Jurkat, Clone E6-1 (cell line): ENCODE data around the gene GZMM. TPM values are rescaled to one million over a fixed set of nuclear protein-coding genes. Genes with fewer than 3 reads are reported as not detected.
A peak's percentile ranks its signal among the peaks of the same experiment; 100 is the strongest.

Experiments used
- DNase-seq: peaks from one replicate; pipeline ENCODE4 v3.0.0-alpha.2; 2011; ENCODE audit warnings: low read depth, low spot score
- H3K4me3 ChIP-seq: 2 replicates; pipeline ENCODE4 v1.5.1; 2011; ENCODE audit warnings: mild to moderate bottlenecking, low read length, control low read depth, moderate library complexity
- polyA plus RNA-seq: library from polyadenylated mRNA; unstranded; fragments of >200 nt; gene quantifications from one replicate; pipeline ENCODE4 v1.2.1, GENCODE V29; 2012; ENCODE audit warnings: missing spikeins; ENCODE audit not compliant: insufficient read length, insufficient read depth

The GZMM gene
- not detected for polyA plus RNA-seq

- DNase-seq, result peak; percentile 24
- H3K4me3 ChIP-seq, result no peak within 1 kb of the TSS
Observed at GRCh38 chr19:543910-544608, at the start of gene GZMM. TSS of gene GZMM (plus strand) at chr19:544053. CDS start at chr19:544072, 19 bp downstream.

GRCh38 chr19:494171-495080 is 49.4 kb upstream of the GZMM start:
- no peak overlapping the region for H3K4me3 ChIP-seq
- no peak for DNase-seq

DNA sequence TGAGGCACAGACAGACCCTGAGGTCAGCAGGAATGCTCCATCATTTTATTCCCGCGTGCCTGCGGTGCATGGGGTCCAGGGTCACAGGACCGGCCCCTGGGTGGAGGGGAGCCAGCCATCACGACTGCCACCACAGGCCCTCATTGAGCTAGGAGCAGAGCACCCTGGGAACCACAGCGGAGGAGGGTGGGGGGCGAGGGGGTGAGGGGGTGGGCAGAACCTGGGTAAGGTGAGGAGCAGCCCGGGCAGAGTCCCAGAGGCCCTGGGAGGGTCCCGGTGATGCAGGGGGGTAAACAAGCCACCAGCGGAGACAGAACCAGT is 48.8 kb upstream of the GZMM start:
- no peak for DNase-seq
- H3K4me3 ChIP-seq, result no peak overlapping the region

- no peak for DNase-seq
- no peak overlapping the region for H3K4me3 ChIP-seq
Observed at GRCh38 chr19:495402-496111, 48.3 kb upstream of the GZMM start.

DNA sequence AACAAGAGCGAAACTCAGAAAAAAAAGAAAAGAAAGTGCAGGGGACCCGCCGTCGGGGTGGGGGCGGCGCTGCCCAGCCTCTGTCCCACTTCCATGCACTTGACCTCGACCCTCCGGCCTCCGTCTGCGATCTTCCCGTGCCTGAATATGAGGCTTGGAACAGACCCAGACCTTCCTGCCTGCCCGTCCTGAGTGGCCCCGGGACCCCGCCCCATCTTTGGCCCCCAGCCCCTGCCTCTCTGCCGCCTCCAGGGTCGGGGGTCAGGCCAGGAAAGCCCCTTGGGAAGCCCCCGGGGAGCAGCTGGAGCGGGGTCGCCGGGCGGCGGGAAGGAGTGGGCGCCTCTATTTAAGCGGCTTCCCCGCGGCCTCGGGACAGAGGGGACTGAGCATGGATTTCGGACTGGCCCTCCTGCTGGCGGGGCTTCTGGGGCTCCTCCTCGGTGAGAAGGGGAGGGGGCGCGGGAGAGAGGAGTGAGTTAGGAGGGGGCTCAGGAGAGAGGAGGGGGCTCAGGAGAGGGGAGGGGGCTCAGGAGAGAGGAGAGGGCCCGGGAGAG is 47.7 kb upstream of the GZMM start, which contains the start of gene MADCAM1:
TSS of gene MADCAM1 (plus strand) at position 375 of the 554 bp plus-strand sequence. CDS start at position 389, 14 bp downstream.
- no peak for DNase-seq
- H3K4me3 ChIP-seq, result no peak within 1 kb of the TSS

- DNase-seq, result no peak
- no peak overlapping the region for H3K4me3 ChIP-seq
Observed at GRCh38 chr19:496986-497385, 46.9 kb upstream of the GZMM start.

DNA sequence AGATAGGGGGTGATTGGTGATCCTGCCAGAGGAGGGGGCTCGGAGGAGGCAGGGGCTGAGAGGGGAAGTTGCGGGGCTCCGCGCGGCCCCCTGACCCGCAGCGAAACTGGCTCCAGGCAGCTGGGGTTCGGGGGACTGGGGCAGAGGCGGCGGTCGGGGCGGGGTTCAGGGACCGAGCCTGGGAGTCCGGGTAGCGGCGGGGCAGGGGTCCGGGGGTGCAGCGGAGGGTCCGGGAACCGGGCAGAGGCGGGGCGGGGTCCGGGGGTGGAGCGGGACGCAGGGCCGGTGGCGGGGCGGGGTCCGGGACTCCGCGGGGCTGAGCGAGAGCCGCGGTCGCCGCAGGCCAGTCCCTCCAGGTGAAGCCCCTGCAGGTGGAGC is 46.4 kb upstream of the GZMM start:
- no peak for DNase-seq
- H3K4me3 ChIP-seq, result no peak overlapping the region

- DNase-seq, result no peak
- no peak overlapping the region for H3K4me3 ChIP-seq
Observed at GRCh38 chr19:497869-498510, 45.9 kb upstream of the GZMM start.

DNA sequence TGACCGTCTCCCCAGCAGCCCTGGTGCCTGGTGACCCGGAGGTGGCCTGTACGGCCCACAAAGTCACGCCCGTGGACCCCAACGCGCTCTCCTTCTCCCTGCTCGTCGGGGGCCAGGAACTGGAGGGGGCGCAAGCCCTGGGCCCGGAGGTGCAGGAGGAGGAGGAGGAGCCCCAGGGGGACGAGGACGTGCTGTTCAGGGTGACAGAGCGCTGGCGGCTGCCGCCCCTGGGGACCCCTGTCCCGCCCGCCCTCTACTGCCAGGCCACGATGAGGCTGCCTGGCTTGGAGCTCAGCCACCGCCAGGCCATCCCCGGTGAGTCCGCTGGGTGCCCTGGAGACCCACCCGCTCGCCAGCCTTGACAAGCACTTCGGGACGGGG is 45.4 kb upstream of the GZMM start:
- DNase-seq, result no peak

GRCh38 chr19:498977-499623 is 44.8 kb upstream of the GZMM start:
- no peak for DNase-seq
- H3K4me3 ChIP-seq, result no peak overlapping the region

More for the DNA sequence above, 45.4 kb upstream of the GZMM start:
- no peak overlapping the region for H3K4me3 ChIP-seq

GRCh38 chr19:501646-502045 is 42.2 kb upstream of the GZMM start:
- no peak for DNase-seq
- H3K4me3 ChIP-seq, result no peak overlapping the region

- DNase-seq, result no peak
- H3K4me3 ChIP-seq, result no peak overlapping the region
Observed at GRCh38 chr19:504616-505015, 39.2 kb upstream of the GZMM start.

DNA sequence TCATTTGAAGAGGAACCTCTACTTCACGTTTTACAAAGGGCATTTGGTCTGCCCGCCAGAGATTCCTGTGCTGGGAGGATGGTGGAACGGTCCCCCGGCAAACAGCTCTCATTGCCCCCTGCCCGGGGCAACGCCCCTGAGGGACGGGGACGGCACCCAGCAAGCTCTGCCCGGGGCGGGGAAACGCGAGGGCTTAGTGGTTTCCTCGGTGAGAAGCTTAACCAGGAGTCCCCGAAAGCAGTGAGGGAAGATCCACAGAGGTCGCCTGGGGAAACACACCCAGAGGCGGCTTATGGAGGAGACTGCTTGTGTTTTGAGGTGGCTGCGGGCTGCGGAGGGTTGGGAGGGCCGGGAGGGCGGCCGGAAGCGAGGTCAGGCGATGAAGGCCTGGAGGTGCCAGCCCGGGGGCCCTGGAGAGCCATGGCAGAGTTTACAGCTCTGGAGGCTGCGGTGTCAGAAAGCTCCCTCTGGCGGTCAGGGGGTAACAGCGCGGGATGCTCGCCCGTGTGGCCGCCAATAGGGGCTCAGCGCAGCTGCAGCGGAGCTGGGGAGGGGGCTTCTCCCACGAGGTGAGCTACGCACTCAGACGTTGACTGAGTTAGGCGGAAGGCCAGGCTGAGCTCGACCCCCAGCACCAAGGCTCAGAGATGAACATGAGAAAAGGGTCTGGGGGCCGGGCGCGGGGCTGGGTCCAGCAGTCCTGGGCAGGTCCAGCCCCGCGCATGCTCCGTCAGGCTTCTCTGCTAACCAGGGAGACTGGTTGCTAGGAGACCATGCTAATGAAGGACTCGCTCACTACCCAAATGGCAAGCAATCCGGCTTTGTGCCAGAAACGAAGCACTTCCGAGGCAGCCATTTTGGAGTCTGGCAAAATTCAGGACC is 37.2 kb upstream of the GZMM start:
- peak; percentile 99 for DNase-seq
- peak overlapping the region; percentile 82 for H3K4me3 ChIP-seq

GRCh38 chr19:507286-508203 is 36.3 kb upstream of the GZMM start, which contains the start of gene TPGS1:
TSS of gene TPGS1 (plus strand) at chr19:507497. CDS start at chr19:507507, 10 bp downstream.
- peak; percentile 70 for DNase-seq
- H3K4me3 ChIP-seq, result peak within 1 kb of the TSS; percentile 82

- H3K4me3 ChIP-seq, result peak overlapping the region; percentile 82
- DNase-seq, result no peak
Observed at GRCh38 chr19:508204-509150, 35.4 kb upstream of the GZMM start.
